Suprapubic skin (tissue), 4 donors: Measurements from ENCODE around the gene NME8. TPM values are rescaled to one million over a fixed set of nuclear protein-coding genes. Genes with fewer than 3 reads are reported as not detected.
A peak's percentile ranks its signal among the peaks of the same experiment; 100 is the strongest.

Experiments
- DNase-seq, 2 donors: peaks; one replicate each; pipeline ENCODE4 v3.0.0-alpha.2; 2019; ENCODE audit warnings: low spot score in 2 of 2
- H3K27ac ChIP-seq: fragments of 200-600 bp; sonication (generic); one replicate; pipeline ENCODE4 v1.5.1; 2019
- H3K27me3 ChIP-seq: fragments of 200-600 bp; sonication (generic); one replicate; pipeline ENCODE4 v1.5.1; 2019
- H3K36me3 ChIP-seq: fragments of 200-600 bp; sonication (generic); one replicate; pipeline ENCODE4 v1.5.1; 2019
- H3K4me1 ChIP-seq: fragments of 200-600 bp; sonication (generic); one replicate; pipeline ENCODE4 v1.5.1; 2019
- H3K4me3 ChIP-seq: fragments of 200-600 bp; sonication (generic); one replicate; pipeline ENCODE4 v1.5.1; 2019; ENCODE audit warnings: mild to moderate bottlenecking
- H3K9me3 ChIP-seq: fragments of 200-600 bp; sonication (generic); one replicate; pipeline ENCODE4 v1.5.1; 2019
- EP300 ChIP-seq: sonication (generic); formaldehyde crosslinking; IDR thresholded peaks from one replicate; pipeline ENCODE4 v1.6.1; 2017; ENCODE audit warnings: antibody characterized with exemption
- POLR2A ChIP-seq, 2 donors: fragments of 450-650 bp; IDR thresholded peaks; one replicate each; pipeline ENCODE4 v1.6.1; 2017; ENCODE audit warnings: antibody characterized with exemption in 2 of 2, mild to moderate bottlenecking in 2 of 2, moderate library complexity in 2 of 2
- POLR2AphosphoS5 ChIP-seq, 3 donors: sonication (generic); formaldehyde crosslinking; IDR thresholded peaks; one replicate each; pipeline ENCODE4 v1.6.1; 2017; ENCODE audit warnings: antibody characterized with exemption in 3 of 3
- WGBS: methylation state at CpG from one replicate; pipeline ENCODE4 v1.1.5; 2018; 5-methylcytosine and 5-hydroxymethylcytosine counted together
- total RNA-seq, 4 donors: library from RNA; depleted of rRNA; stranded (reverse); fragments of >200 nt; gene quantifications; one replicate each; pipeline ENCODE4 v1.1.0, GENCODE V29; 2016
- TF ChIP-seq, protein P1 (sequence below), 2 donors: fragments of 200-600 bp in 1 of 2; fragments of 450-650 bp in 1 of 2; sonication (generic) in 1 of 2; IDR thresholded peaks; one replicate each; pipeline ENCODE4 v1.5.1; 2016 to 2019; ENCODE audit warnings: antibody characterized with exemption in 2 of 2, mild to moderate bottlenecking in 1 of 2, moderate library complexity in 1 of 2

NME8 gene
- total RNA-seq, 4 donors from 2014 or later = 2.0 to 7.3 TPM; not detected in 2

GRCh38 chr7:37916017-37916672 lies 67.7 kb downstream of the NME8 start:
- no peaks in the 10 kb centered on the region for H3K36me3 ChIP-seq
- H3K9me3 ChIP-seq = no peaks in the 10 kb centered on the region
- peak overlapping the region; percentile 17 for H3K27ac ChIP-seq
- peaks cover 24% of the 10 kb centered on the region for H3K27me3 ChIP-seq
- DNase-seq = no peak
- 6% methylated on average over 28 of the region's 57 CpGs for WGBS
- peak overlapping the region; percentile 50 for H3K4me3 ChIP-seq
- H3K4me1 ChIP-seq = peaks cover 24% of the 10 kb centered on the region
- TF ChIP-seq EP300 (no peak), POLR2AphosphoS5 (IDR thresholded peaks at IDR 0.05) (no peak), POLR2A (IDR thresholded peaks at IDR 0.05) (no peak)
- TF ChIP-seq, protein P1, sequence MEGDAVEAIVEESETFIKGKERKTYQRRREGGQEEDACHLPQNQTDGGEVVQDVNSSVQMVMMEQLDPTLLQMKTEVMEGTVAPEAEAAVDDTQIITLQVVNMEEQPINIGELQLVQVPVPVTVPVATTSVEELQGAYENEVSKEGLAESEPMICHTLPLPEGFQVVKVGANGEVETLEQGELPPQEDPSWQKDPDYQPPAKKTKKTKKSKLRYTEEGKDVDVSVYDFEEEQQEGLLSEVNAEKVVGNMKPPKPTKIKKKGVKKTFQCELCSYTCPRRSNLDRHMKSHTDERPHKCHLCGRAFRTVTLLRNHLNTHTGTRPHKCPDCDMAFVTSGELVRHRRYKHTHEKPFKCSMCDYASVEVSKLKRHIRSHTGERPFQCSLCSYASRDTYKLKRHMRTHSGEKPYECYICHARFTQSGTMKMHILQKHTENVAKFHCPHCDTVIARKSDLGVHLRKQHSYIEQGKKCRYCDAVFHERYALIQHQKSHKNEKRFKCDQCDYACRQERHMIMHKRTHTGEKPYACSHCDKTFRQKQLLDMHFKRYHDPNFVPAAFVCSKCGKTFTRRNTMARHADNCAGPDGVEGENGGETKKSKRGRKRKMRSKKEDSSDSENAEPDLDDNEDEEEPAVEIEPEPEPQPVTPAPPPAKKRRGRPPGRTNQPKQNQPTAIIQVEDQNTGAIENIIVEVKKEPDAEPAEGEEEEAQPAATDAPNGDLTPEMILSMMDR (IDR thresholded peaks at IDR 0.05) = no peak

DNA sequence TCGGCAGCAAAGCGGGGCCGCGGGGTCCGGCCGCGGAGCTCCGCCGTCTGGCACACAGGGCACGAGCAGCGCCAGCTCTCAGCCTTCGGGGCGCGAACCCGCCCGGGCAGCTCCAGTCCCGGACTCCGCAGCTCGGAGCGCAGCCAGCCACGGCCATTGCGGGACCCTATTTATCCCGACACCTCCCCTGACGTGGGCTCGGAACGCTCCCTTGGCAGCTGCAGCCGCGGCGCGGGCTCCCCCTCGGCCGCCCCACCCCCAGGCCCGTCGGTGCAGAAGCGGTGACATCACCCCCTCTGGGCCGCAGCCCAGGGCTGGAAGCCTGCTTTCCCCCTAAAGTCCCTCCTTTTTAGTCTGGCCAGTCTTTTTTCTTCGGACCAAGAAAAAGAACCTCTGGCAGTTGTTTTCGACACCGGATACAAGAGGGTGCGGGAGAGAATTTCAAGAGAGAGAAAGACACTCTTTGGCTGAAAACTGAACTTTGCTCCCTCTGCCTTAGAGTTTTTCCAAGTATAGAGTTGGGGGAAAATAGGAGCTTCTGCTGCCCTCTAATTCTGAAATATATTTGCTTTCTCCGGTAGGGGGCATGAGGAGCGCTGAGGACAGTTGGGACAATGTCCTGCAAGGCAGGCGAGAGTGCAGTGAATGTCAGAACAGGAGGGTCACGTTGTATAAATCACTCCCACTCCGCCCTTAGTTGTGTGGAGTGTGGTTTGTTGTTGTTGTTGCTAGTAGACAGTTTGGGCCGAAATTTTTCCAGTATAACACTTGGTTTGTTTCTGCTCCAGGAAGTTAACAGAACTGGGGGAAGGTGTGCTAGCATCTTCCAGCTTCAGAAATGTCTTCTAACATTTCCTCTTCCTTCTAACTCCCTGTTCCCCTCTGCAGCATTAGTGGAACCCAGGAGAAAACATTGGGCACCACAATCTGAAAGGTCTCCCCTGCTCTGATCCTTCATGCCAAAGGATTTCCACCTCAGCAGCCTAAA lies 68.6 kb downstream of the NME8 start, which contains the start of gene SFRP4:
TSS of gene SFRP4 (minus strand) at position 145 of the 988 bp plus-strand sequence. CDS start 280 bp downstream, outside the sequence.
- peak in 1 of 2 donors; percentile 61 for DNase-seq
- 3% methylated on average over 39 of the region's 46 CpGs for WGBS
- H3K4me3 ChIP-seq = peak within 1 kb of the TSS; percentile 50
- peaks cover 26% of the 10 kb centered on the region for H3K4me1 ChIP-seq
- no peaks in the 10 kb centered on the region for H3K36me3 ChIP-seq
- no peaks in the 10 kb centered on the region for H3K9me3 ChIP-seq
- peaks cover 26% of the 10 kb centered on the region for H3K27me3 ChIP-seq
- H3K27ac ChIP-seq = peak within 1 kb of the TSS; percentile 17
- TF ChIP-seq, protein P1 (IDR thresholded peaks at IDR 0.05) = peak; percentile 24 to 41
- TF ChIP-seq EP300 = no peak

- H3K4me1 ChIP-seq = peaks cover 26% of the 10 kb centered on the region
- 61% methylated on average over 4 of the region's 4 CpGs for WGBS
- no peak overlapping the region for H3K4me3 ChIP-seq
- DNase-seq = no peak
- no peaks in the 10 kb centered on the region for H3K9me3 ChIP-seq
- no peak for TF ChIP-seq EP300
- no peak for TF ChIP-seq POLR2AphosphoS5 (IDR thresholded peaks at IDR 0.05)
- no peak for TF ChIP-seq POLR2A (IDR thresholded peaks at IDR 0.05)
- TF ChIP-seq, protein P1 (IDR thresholded peaks at IDR 0.05) = no peak
- no peaks in the 10 kb centered on the region for H3K36me3 ChIP-seq
- no peak overlapping the region for H3K27ac ChIP-seq
- H3K27me3 ChIP-seq = peaks cover 26% of the 10 kb centered on the region
Measured at GRCh38 chr7:37918526-37918925, 70.1 kb downstream of the NME8 start.

GRCh38 chr7:37920305-37920848 lies 72.0 kb downstream of the NME8 start, which contains the start of gene EPDR1:
Gene EPDR1 (plus strand): TSS chr7:37920640. CDS start chr7:37920940, 300 bp downstream.
- H3K4me1 ChIP-seq = peaks cover 26% of the 10 kb centered on the region
- WGBS = 54% methylated on average over 7 of the region's 22 CpGs
- peak in 1 of 2 donors; percentile 63 for DNase-seq
- H3K9me3 ChIP-seq = no peaks in the 10 kb centered on the region
- H3K27ac ChIP-seq = peak within 1 kb of the TSS; percentile 80
- H3K36me3 ChIP-seq = no peaks in the 10 kb centered on the region
- no peak for TF ChIP-seq POLR2A (IDR thresholded peaks at IDR 0.05)
- no peak for TF ChIP-seq EP300
- peak within 1 kb of the TSS; percentile 65 for H3K4me3 ChIP-seq
- H3K27me3 ChIP-seq = peaks cover 26% of the 10 kb centered on the region

DNA sequence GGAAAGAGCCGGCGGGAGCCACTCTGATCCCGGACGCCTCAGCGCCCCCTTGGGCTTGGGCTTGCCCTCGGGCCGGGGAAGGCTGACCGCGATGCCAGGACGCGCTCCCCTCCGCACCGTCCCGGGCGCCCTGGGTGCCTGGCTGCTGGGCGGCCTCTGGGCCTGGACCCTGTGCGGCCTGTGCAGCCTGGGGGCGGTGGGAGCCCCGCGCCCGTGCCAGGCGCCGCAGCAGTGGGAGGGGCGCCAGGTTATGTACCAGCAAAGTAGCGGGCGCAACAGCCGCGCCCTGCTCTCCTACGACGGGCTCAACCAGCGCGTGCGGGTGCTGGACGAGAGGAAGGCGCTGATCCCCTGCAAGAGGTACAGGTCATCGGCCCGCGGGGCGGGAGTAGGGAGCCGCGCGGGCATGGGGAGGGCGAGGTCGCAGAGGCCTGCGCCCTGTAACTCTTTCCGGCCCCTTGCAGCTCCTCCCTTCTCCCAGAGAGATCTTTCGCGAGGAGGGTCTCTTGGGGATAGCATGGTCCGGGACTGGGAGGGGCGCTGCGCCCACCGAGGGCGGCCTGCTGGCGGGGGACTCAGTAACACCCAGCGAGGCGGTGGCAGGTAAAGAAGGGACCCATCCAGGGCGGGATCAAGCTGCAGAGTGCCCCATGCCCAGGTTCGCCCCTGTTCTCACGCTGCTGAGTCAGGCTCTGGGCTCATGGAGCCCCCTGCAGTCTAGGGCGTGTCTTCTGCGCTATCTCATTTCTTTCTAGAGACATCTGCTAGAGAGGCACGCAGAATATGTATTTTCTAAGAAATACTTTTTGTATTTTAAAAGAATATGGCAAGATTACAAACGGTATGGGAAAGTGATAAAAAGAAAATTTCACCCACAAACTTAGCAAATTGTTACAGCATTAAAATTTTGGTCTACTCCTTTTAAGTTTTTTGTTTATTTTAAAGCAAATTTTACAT lies 72.7 kb downstream of the NME8 start:
- Histone ChIP-seq H3K27me3 (peaks cover 22% of the 10 kb centered on the region), H3K36me3 (no peaks in the 10 kb centered on the region), H3K4me1 (peaks cover 21% of the 10 kb centered on the region), H3K4me3 (peak overlapping the region; percentile 65), H3K27ac (peak overlapping the region; percentile 80), H3K9me3 (no peaks in the 10 kb centered on the region)
- TF ChIP-seq, protein P1 (IDR thresholded peaks at IDR 0.05) = no peak
- no peak for TF ChIP-seq POLR2AphosphoS5 (IDR thresholded peaks at IDR 0.05)
- no peak for TF ChIP-seq EP300
- TF ChIP-seq POLR2A (IDR thresholded peaks at IDR 0.05) = no peak
- WGBS = under 1% methylated on average over 9 of the region's 63 CpGs
- peak in 1 of 2 donors; percentile 62 for DNase-seq
